Measurements from ENCODE around the gene DBH.

The DBH gene

GRCh38 chr9:133608889-133609288 lies 27.3 kb upstream of the DBH start:
- Histone ChIP-seq H3K4me2 (ENCODE audit: low read length) (no peak overlapping the region), H3K36me3 (replicated peaks; ENCODE audit: low read depth, low read length) (no peaks in the 10 kb centered on the region), H3K27me3 (ENCODE audit: low read depth, low read length) (peaks cover 54% of the 10 kb centered on the region), H3K27ac (ENCODE audit: low read length) (no peak overlapping the region), H3K9me3 (ENCODE audit: insufficient read depth, low read length) (no peaks in the 10 kb centered on the region), H3K4me1 (ENCODE audit: low read length) (no peaks in the 10 kb centered on the region), H3K4me3 (ENCODE audit: low read length) (no peak overlapping the region), H4K20me1 (ENCODE audit: insufficient read depth, low read length) (no peaks in the 10 kb centered on the region), H3K79me2 (ENCODE audit: low read length) (no peaks in the 10 kb centered on the region), H2AFZ (ENCODE audit: low read depth, low read length) (no peak overlapping the region), H3K9ac (ENCODE audit: low read length) (no peak overlapping the region)
- TF ChIP-seq CTCF (IDR thresholded peaks at IDR 0.05; ENCODE audit: low read depth, low read length) (no peak), EZH2phosphoT487 (IDR thresholded peaks at IDR 0.05; ENCODE audit: low read depth) (no peak)

- Histone ChIP-seq H3K4me1 (ENCODE audit: low read length) (no peaks in the 10 kb centered on the region), H3K36me3 (replicated peaks; ENCODE audit: low read depth, low read length) (no peaks in the 10 kb centered on the region), H3K4me2 (ENCODE audit: low read length) (no peak within 1 kb of the TSS), H3K4me3 (ENCODE audit: low read length) (no peak within 1 kb of the TSS), H2AFZ (ENCODE audit: low read depth, low read length) (no peak within 1 kb of the TSS), H3K9ac (ENCODE audit: low read length) (no peak within 1 kb of the TSS), H4K20me1 (ENCODE audit: insufficient read depth, low read length) (no peaks in the 10 kb centered on the region), H3K79me2 (ENCODE audit: low read length) (no peaks in the 10 kb centered on the region), H3K9me3 (ENCODE audit: insufficient read depth, low read length) (no peaks in the 10 kb centered on the region), H3K27me3 (ENCODE audit: low read depth, low read length) (peaks cover 50% of the 10 kb centered on the region), H3K27ac (ENCODE audit: low read length) (no peak within 1 kb of the TSS)
- TF ChIP-seq CTCF (IDR thresholded peaks at IDR 0.05; ENCODE audit: low read depth, low read length) (no peak), EZH2phosphoT487 (IDR thresholded peaks at IDR 0.05; ENCODE audit: low read depth) (no peak)
These were observed 26.7 kb upstream of the DBH start, which contains the start of gene FAM163B for GRCh38 chr9:133609311-133610098. FAM163B (minus strand) TSS chr9:133609389; CDS start chr9:133580223, 29,166 bp downstream.

DNA sequence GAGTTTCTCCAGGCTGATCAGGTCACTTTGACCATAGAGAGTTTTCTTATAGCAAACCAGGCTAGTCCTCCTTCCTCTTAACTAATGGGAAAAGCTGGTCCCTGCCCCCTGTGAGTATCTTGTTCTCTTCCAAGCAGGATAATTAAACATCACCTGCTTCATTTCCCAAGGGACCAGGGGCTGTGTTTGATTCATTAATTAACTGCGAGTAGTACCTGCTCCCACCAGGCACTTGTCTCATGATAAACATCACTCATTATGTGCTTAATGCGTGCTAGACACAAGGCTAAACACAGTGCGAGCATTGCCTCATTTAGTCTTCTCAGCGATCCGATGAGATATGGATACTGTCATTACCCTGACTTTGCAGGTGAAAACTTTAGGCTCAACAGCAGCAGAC lies 25.3 kb upstream of the DBH start:
- peaks cover 47% of the 10 kb centered on the region for H3K27me3 ChIP-seq (ENCODE audit: low read depth, low read length)
- no peaks in the 10 kb centered on the region for H4K20me1 ChIP-seq (ENCODE audit: insufficient read depth, low read length)
- no peaks in the 10 kb centered on the region for H3K79me2 ChIP-seq (ENCODE audit: low read length)
- no peak overlapping the region for H3K27ac ChIP-seq (ENCODE audit: low read length)
- no peak overlapping the region for H3K9ac ChIP-seq (ENCODE audit: low read length)
- no peak overlapping the region for H3K4me3 ChIP-seq (ENCODE audit: low read length)
- H3K9me3 ChIP-seq (ENCODE audit: insufficient read depth, low read length) = no peaks in the 10 kb centered on the region
- TF ChIP-seq CTCF (IDR thresholded peaks at IDR 0.05; ENCODE audit: low read depth, low read length) = no peak
- no peak for TF ChIP-seq EZH2phosphoT487 (IDR thresholded peaks at IDR 0.05; ENCODE audit: low read depth)
- H3K36me3 ChIP-seq (replicated peaks; ENCODE audit: low read depth, low read length) = no peaks in the 10 kb centered on the region
- H3K4me2 ChIP-seq (ENCODE audit: low read length) = no peak overlapping the region
- H3K4me1 ChIP-seq (ENCODE audit: low read length) = no peaks in the 10 kb centered on the region
- no peak overlapping the region for H2AFZ ChIP-seq (ENCODE audit: low read depth, low read length)

DNA sequence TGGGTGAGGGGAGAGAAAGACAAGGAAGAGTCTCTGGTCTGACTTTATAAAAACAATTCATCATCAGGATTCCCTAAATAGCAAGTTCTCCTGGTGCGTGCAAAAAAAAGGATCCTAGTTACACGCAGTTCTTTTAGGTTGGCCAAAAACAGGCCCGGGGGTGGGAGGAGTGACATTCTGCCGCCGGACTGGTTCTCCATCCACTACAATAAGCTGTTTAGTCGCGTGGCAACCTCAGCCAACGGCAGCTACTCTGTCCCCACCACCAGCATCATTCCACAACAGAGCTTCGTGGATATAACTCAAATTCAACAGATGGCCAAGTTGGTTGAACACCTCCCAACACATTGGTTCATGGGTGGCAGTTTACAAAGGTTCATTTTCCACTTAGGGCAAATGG lies 24.1 kb upstream of the DBH start:
- Histone ChIP-seq H3K79me2 (ENCODE audit: low read length) (no peaks in the 10 kb centered on the region), H3K27me3 (ENCODE audit: low read depth, low read length) (peaks cover 41% of the 10 kb centered on the region), H3K4me2 (ENCODE audit: low read length) (no peak overlapping the region), H2AFZ (ENCODE audit: low read depth, low read length) (no peak overlapping the region), H3K27ac (ENCODE audit: low read length) (no peak overlapping the region), H3K9ac (ENCODE audit: low read length) (no peak overlapping the region), H3K4me1 (ENCODE audit: low read length) (no peaks in the 10 kb centered on the region), H3K4me3 (ENCODE audit: low read length) (no peak overlapping the region), H4K20me1 (ENCODE audit: insufficient read depth, low read length) (no peaks in the 10 kb centered on the region), H3K36me3 (replicated peaks; ENCODE audit: low read depth, low read length) (no peaks in the 10 kb centered on the region), H3K9me3 (ENCODE audit: insufficient read depth, low read length) (no peaks in the 10 kb centered on the region)
- TF ChIP-seq EZH2phosphoT487 (IDR thresholded peaks at IDR 0.05; ENCODE audit: low read depth) (no peak), CTCF (IDR thresholded peaks at IDR 0.05; ENCODE audit: low read depth, low read length) (no peak)
